ENCODE measurements around the gene LARP4B.
"Not testable (repeated sequence)": the region's sequence is repeated elsewhere in the genome, so short reads cannot be mapped to it uniquely, and the experiment has no call there.

LARP4B gene

DNA sequence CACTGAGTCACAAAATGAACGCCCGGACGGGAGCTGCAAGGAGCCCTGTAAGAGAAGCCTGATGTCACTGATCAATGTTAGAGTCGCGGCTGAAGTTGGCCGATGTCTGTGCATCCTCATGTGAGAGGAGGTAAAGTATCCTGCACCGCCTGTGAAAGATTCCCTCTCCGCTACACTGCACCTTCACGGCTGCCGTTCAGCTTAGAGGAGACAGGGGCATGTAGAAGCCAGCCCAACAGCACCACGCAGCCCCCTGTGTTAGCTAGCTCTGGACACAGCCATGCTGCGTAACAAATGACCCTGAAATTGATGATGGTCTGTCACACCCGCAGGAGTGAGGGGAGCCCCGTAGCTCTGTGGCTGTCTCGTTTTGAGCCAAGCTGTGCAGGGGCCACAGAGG is 160.5 kb downstream of the LARP4B start:
- TF ChIP-seq CTCF (IDR thresholded peaks at IDR 0.05; ENCODE audit: low read depth, low read length): no peak
- DNase-seq (ENCODE audit: low read depth in 2 of 2): no peak
- H3K4me3 ChIP-seq (replicated peaks in 1 of 2; ENCODE audit: low read depth in 2 of 2, low read length in 2 of 2): no peak overlapping the region

- H3K4me3 ChIP-seq (replicated peaks in 1 of 2; ENCODE audit: low read depth in 2 of 2, low read length in 2 of 2); DNase-seq (ENCODE audit: low read depth in 2 of 2): not testable (repeated sequence)
Measured at GRCh38 chr10:770048-770712, 161.3 kb downstream of the LARP4B start.

DNA sequence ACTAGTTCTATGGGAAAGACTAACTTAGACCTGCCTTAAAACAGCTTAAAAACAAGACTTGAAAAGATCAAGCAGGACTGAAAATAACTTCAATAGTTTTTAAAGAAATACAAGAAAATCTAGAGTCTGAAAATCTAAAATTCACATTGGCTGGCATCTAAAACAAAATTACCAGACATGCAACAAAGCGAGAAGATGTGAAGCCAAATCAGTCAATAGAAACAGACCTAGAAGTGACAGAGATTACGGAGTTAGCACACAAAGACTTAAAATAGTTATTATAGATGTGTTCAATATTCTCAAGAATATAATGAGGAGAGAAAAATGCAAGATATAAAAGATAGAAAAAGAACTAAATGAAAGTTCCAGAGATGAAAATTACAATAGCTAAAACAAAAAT is 163.7 kb downstream of the LARP4B start:
- TF ChIP-seq CTCF (IDR thresholded peaks at IDR 0.05; ENCODE audit: low read depth, low read length): no peak
- DNase-seq (ENCODE audit: low read depth in 2 of 2): no peak
- H3K4me3 ChIP-seq (replicated peaks in 1 of 2; ENCODE audit: low read depth in 2 of 2, low read length in 2 of 2): no peak overlapping the region

GRCh38 chr10:767211-767610 is 164.3 kb downstream of the LARP4B start:
- no peak for DNase-seq (ENCODE audit: low read depth in 2 of 2)
- TF ChIP-seq CTCF (IDR thresholded peaks at IDR 0.05; ENCODE audit: low read depth, low read length): no peak
- no peak overlapping the region for H3K4me3 ChIP-seq (replicated peaks in 1 of 2; ENCODE audit: low read depth in 2 of 2, low read length in 2 of 2)

GRCh38 chr10:761376-761775 is 170.1 kb downstream of the LARP4B start:
- no peak for DNase-seq (ENCODE audit: low read depth in 2 of 2)
- no peak for TF ChIP-seq CTCF (IDR thresholded peaks at IDR 0.05; ENCODE audit: low read depth, low read length)
- no peak overlapping the region for H3K4me3 ChIP-seq (replicated peaks in 1 of 2; ENCODE audit: low read depth in 2 of 2, low read length in 2 of 2)

GRCh38 chr10:760622-761021 is 170.9 kb downstream of the LARP4B start:
- TF ChIP-seq CTCF (IDR thresholded peaks at IDR 0.05; ENCODE audit: low read depth, low read length): no peak
- no peak overlapping the region for H3K4me3 ChIP-seq (replicated peaks in 1 of 2; ENCODE audit: low read depth in 2 of 2, low read length in 2 of 2)
- DNase-seq (ENCODE audit: low read depth in 2 of 2): no peak

DNA sequence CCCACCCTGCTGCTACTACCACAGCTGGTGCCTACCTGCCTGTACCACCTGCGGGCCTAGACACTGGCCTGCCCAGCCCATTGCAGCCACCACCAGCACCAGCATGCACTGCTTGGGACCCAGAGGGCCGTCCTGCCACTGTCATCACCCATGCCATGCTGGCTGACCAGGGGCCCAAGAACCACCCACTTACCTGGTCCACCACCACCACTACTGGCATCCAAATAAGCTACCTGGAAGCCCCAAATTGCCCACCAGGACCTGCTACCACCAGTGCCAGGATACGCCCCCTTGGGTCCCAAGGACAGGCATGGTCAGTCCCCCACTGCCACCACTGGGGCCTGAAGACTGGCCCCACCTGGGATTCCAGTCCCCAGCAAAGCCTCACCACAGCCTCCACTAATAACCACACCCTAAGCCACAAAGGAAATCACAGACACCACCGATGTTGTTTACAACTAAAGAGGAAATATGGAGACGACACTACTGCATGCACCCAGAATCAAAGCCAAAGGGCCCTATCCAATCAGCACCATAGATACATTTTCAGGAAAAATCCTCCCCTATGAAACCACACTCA is 171.5 kb downstream of the LARP4B start:
- no peak overlapping the region for H3K4me3 ChIP-seq (replicated peaks in 1 of 2; ENCODE audit: low read depth in 2 of 2, low read length in 2 of 2)
- TF ChIP-seq CTCF (IDR thresholded peaks at IDR 0.05; ENCODE audit: low read depth, low read length): no peak

More for the DNA sequence above, 171.5 kb downstream of the LARP4B start:
- no peak for DNase-seq (ENCODE audit: low read depth in 2 of 2)

All from cardiac fibroblast (primary cell).